CD4-positive, alpha-beta T cell (primary cell): ENCODE results near the gene LYL1. TPM values are rescaled to one million over a fixed set of nuclear protein-coding genes. Genes with fewer than 3 reads are reported as not detected.

Source experiments
- ATAC-seq: fragments of 200-7000 bp; cut with Tn5 transposase; one replicate; pipeline ENCODE4 v1.10.0; 2022; ENCODE audit warnings: mild to moderate bottlenecking; ENCODE audit not compliant: poor library complexity
- CTCF ChIA-PET: fragments of 350-600 bp; sonication (Branson Sonifier 250); formaldehyde crosslinking; loops from one replicate; lab custom pipeline; 2021; ENCODE audit warnings: antibody characterized with exemption, inconsistent platforms; lab: Charles Lee
- POLR2A ChIA-PET: fragments of 350-600 bp; sonication (Branson Sonifier 250); formaldehyde crosslinking; loops from one replicate; lab custom pipeline; 2021; ENCODE audit warnings: antibody characterized with exemption, inconsistent platforms; lab: Charles Lee
- DNase-seq, 14 experiments: peaks; one replicate each; pipeline ENCODE4 v3.0.0-alpha.2; 2013 to 2020; ENCODE audit warnings: mixed read lengths in 2 of 14
- H3K27ac ChIP-seq, 2 donors: one replicate each; pipeline versions ENCODE4 v1.5.1 to v1.7.0; 2013; ENCODE audit warnings: low read length in 2 of 2, low read depth in 1 of 2, mild to moderate bottlenecking in 1 of 2
- H3K27me3 ChIP-seq, 2 experiments: 1 replicate in 1 of 2; 2 replicates in 1 of 2; pipeline versions ENCODE4 v1.6.1 to v1.7.0; 2013; ENCODE audit warnings: low read length in 2 of 2, control low read depth in 1 of 2, mild to moderate bottlenecking in 1 of 2, moderate library complexity in 1 of 2; ENCODE audit not compliant: insufficient read depth in 2 of 2, control insufficient read depth in 1 of 2
- H3K36me3 ChIP-seq: one replicate; pipeline ENCODE4 v1.6.1; 2013; ENCODE audit warnings: low read length, control low read depth; ENCODE audit not compliant: insufficient read depth
- H3K4me1 ChIP-seq: one replicate; pipeline ENCODE4 v1.6.1; 2013; ENCODE audit warnings: low read length, control low read depth; ENCODE audit not compliant: insufficient read depth
- H3K4me3 ChIP-seq: one replicate; pipeline ENCODE4 v1.5.1; 2013; ENCODE audit warnings: mild to moderate bottlenecking, low read length, moderate library complexity
- H3K9me3 ChIP-seq, 2 experiments: 1 replicate in 1 of 2; 2 replicates in 1 of 2; pipeline versions ENCODE4 v1.6.1 to v1.7.0; 2013; ENCODE audit warnings: low read length in 2 of 2, mild to moderate bottlenecking in 2 of 2, control low read depth in 1 of 2, moderate library complexity in 1 of 2; ENCODE audit not compliant: control insufficient read depth in 1 of 2, insufficient read depth in 1 of 2
- H3K27ac Mint-ChIP-seq: one replicate; pipeline ENCODE4 v1.8.0; 2020; ENCODE audit warnings: mixed read lengths
- H3K27me3 Mint-ChIP-seq: one replicate; pipeline ENCODE4 v1.8.0; 2021; ENCODE audit warnings: mixed read lengths
- H3K36me3 Mint-ChIP-seq: one replicate; pipeline ENCODE4 v1.8.0; 2021; ENCODE audit warnings: low read depth, mixed read lengths
- H3K4me1 Mint-ChIP-seq: one replicate; pipeline ENCODE4 v1.8.0; 2021; ENCODE audit warnings: low read depth, mixed read lengths
- H3K4me3 Mint-ChIP-seq: one replicate; pipeline ENCODE4 v1.8.0; 2020; ENCODE audit warnings: mild to moderate bottlenecking, mixed read lengths
- H3K9me3 Mint-ChIP-seq: one replicate; pipeline ENCODE4 v1.8.0; 2020; ENCODE audit warnings: mixed read lengths
- CTCF ChIP-seq: fragments of 200-600 bp; IDR thresholded peaks from one replicate; pipeline ENCODE4 v1.8.0; 2022; ENCODE audit warnings: antibody characterized with exemption, mild to moderate bottlenecking
- intact Hi-C, 2 experiments: fragments of 100-400 bp; cut with DNase I in 1 of 2; cut with micrococcal nuclease in 1 of 2; formaldehyde crosslinking; loops; one replicate each; pipeline versions ENCODE4 v1.15.1 to v1.9.0; 2023 to 2025; cut with DNase I, micrococcal nuclease
- total RNA-seq, 174 experiments: library from RNA in 2 of 174; stranded (reverse) in 2 of 174; gene quantifications; one replicate each; pipeline ENCODE4 v1.2.3 and lab custom pipeline; 2021 to 2026

Gene LYL1
- total RNA-seq, 2 experiments from 2014 or later, result 1.9 to 2.1 TPM

DNA sequence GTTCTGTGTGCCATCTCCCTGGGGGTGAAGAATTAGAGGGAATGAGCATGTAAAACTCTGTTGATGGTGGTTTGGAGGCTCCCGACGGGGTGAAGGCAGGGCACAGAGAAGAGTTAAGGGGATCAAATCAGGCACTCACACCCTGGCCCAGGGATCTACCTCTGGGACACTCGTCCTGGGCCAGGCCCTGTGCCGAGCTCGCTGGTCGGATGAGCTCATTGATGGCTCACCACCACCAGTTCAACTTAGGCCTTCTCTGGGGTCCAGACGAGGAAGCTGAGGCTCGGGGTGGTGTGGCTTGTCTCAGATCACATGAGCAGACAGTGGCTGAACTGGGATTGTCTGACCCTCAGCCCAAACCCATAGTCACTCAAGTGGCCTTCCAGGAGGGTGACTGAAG lies 17.0 kb upstream of the LYL1 start:
- Mint-ChIP-seq H3K27me3 (no peaks in the 10 kb centered on the region), H3K4me3 (peak overlapping the region; percentile 84), H3K9me3 (no peaks in the 10 kb centered on the region), H3K36me3 (peaks cover 26% of the 10 kb centered on the region), H3K27ac (peak overlapping the region; percentile 24), H3K4me1 (peaks cover 66% of the 10 kb centered on the region)
- ChIA-PET CTCF (no interaction called here), POLR2A (interaction anchor here (1.6 to 4.7 kb wide), 4 partner anchors 19 to 96 kb away, joined by 3 to 60 read pairs (median 28); partner anchors contain the start of genes IER2 and STX10)
- Histone ChIP-seq H3K4me1 (peaks cover 65% of the 10 kb centered on the region), H3K27ac (no peak overlapping the region), H3K27me3 (no peaks in the 10 kb centered on the region), H3K9me3 (no peaks in the 10 kb centered on the region), H3K36me3 (peaks cover 12% of the 10 kb centered on the region), H3K4me3 (peak overlapping the region; percentile 73)
- intact Hi-C loops, result loop anchor here in 1 of 2 experiments (10.0 kb wide), 1 partner anchor 655 kb away; the partner anchor contains the start of gene C19orf53
- DNase-seq (peak in 1 of 14 experiments; percentile 33), ATAC-seq (no peak)
- TF ChIP-seq CTCF, result no peak

GRCh38 chr19:13118424-13119193 lies 16.0 kb upstream of the LYL1 start:
- H3K4me1 ChIP-seq, result peaks cover 65% of the 10 kb centered on the region
- DNase-seq (peak in 3 of 14 experiments; percentile 35 to 59 (median 44)), ATAC-seq (no peak)
- Mint-ChIP-seq H3K4me1 (peaks cover 66% of the 10 kb centered on the region), H3K4me3 (peak overlapping the region; percentile 84), H3K9me3 (no peaks in the 10 kb centered on the region), H3K36me3 (peaks cover 31% of the 10 kb centered on the region), H3K27ac (peak overlapping the region; percentile 24), H3K27me3 (no peaks in the 10 kb centered on the region)
- intact Hi-C loops, result loop anchor here in 1 of 2 experiments (1.0 to 10.0 kb wide), 2 partner anchors 32 to 656 kb away; partner anchors contain the start of genes C19orf53, IER2 and STX10
- H3K4me3 ChIP-seq, result peak overlapping the region; percentile 73
- no peaks in the 10 kb centered on the region for H3K27me3 ChIP-seq
- no peaks in the 10 kb centered on the region for H3K9me3 ChIP-seq
- H3K27ac ChIP-seq, result no peak overlapping the region
- CTCF ChIA-PET, result interaction anchor here (0.9 to 2.4 kb wide), 6 partner anchors 14 to 153 kb away, joined by 3 to 13 read pairs (median 6); partner anchors contain the start of genes IER2 and STX10
- peaks cover 11% of the 10 kb centered on the region for H3K36me3 ChIP-seq
- POLR2A ChIA-PET, result interaction anchor here (1.2 to 4.7 kb wide), 11 partner anchors 9 to 327 kb away, joined by 3 to 60 read pairs (median 15); partner anchors contain the start of genes IER2, JUNB and STX10
- TF ChIP-seq CTCF, result no peak

DNA sequence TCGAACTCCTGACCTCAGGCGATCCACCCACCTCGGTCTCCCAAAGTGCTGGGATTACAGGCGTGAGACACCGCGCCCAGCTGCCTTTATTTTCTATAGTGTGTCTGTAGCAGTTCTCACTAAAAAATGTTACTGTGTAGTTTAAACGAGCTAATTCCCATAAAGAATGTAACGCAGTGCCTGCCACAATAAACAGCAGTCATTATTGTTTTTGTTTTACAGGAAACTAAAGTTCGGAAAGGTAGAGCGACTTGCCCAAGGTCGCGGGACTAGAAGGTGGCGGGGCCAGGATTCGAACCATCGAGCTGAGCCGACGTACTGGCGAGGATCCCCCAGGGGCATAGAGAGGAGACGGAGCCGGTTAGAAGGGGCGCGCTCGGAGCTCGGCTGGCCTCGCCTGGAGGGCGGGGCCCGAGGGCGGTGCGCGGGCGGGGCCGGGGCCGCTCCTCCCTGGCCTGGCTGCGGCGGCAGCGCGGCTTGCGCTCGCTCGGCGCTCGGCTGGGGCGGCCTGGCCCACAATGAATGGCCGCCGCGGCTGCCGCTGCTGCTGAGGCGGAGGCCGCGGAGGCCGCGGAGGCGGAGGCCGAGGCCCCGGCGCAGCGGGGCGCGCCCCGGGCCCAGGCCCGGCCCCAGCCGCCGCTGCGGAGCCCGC lies 15.2 kb upstream of the LYL1 start, which contains the start of gene NACC1:
Gene NACC1, plus strand, starts transcription at position 493 of the 652 bp plus-strand sequence. CDS start 16,944 bp downstream, outside the sequence.
- Mint-ChIP-seq H3K4me1 (peaks cover 66% of the 10 kb centered on the region), H3K9me3 (no peaks in the 10 kb centered on the region), H3K36me3 (peaks cover 31% of the 10 kb centered on the region), H3K4me3 (peak within 1 kb of the TSS; percentile 96), H3K27me3 (no peaks in the 10 kb centered on the region), H3K27ac (peak within 1 kb of the TSS; percentile 73)
- ChIA-PET CTCF (interaction anchor here (0.9 to 2.4 kb wide), 7 partner anchors 13 to 152 kb away, joined by 3 to 13 read pairs (median 5); partner anchors contain the start of genes IER2 and STX10), POLR2A (interaction anchor here (0.8 to 4.7 kb wide), 16 partner anchors 10 to 973 kb away, joined by 3 to 60 read pairs (median 6); partner anchors contain the start of genes GCDH, IER2, JUNB and LYL1)
- Histone ChIP-seq H3K4me1 (peaks cover 61% of the 10 kb centered on the region), H3K27ac (peak within 1 kb of the TSS in 1 of 2 donors; percentile 48), H3K9me3 (no peaks in the 10 kb centered on the region), H3K36me3 (peaks cover 11% of the 10 kb centered on the region), H3K4me3 (peak within 1 kb of the TSS; percentile 99), H3K27me3 (no peaks in the 10 kb centered on the region)
- intact Hi-C loops, result loop anchor here (1.0 to 10.0 kb wide), 4 partner anchors 19 to 657 kb away; partner anchors contain the start of genes IER2 (in 2 of the 2), STX10 (in 2 of the 2) and C19orf53 (in 1 of the 2)
- DNase-seq (peak; percentile 77 to 94 (median 87)), ATAC-seq (peak; percentile 79)
- TF ChIP-seq CTCF, result no peak
